ENCODE measurements around the gene MYLK.
A peak's percentile ranks its signal among the peaks of the same experiment; 100 is the strongest.
"Not testable (repeated sequence)": the region's sequence is repeated elsewhere in the genome, so short reads cannot be mapped to it uniquely, and the experiment has no call there.

The MYLK gene

GRCh38 chr3:123608263-123608937, 275.7 kb downstream of the MYLK start:
- H3K4me3 ChIP-seq (ENCODE audit: low read depth, low read length), result no peak overlapping the region
- TF ChIP-seq CTCF (IDR thresholded peaks at IDR 0.05; ENCODE audit: control insufficient read depth, extremely low read depth, insufficient read depth), result no peak
- no peak for DNase-seq (ENCODE audit: low read depth)

- no peak for DNase-seq (ENCODE audit: low read depth)
- no peak for TF ChIP-seq CTCF (IDR thresholded peaks at IDR 0.05; ENCODE audit: control insufficient read depth, extremely low read depth, insufficient read depth)
- no peak overlapping the region for H3K4me3 ChIP-seq (ENCODE audit: low read depth, low read length)
These were observed 277.6 kb downstream of the MYLK start for GRCh38 chr3:123606527-123606926.

- no peak for DNase-seq (ENCODE audit: low read depth)
- H3K4me3 ChIP-seq (ENCODE audit: low read depth, low read length), result no peak overlapping the region
- no peak for TF ChIP-seq CTCF (IDR thresholded peaks at IDR 0.05; ENCODE audit: control insufficient read depth, extremely low read depth, insufficient read depth)
These were observed 278.3 kb downstream of the MYLK start for GRCh38 chr3:123605789-123606234.

- DNase-seq (ENCODE audit: low read depth); H3K4me3 ChIP-seq (ENCODE audit: low read depth, low read length): not testable (repeated sequence)
These were observed 281.0 kb downstream of the MYLK start for GRCh38 chr3:123603153-123603552.

GRCh38 chr3:123602325-123602724, 281.8 kb downstream of the MYLK start:
- TF ChIP-seq CTCF (IDR thresholded peaks at IDR 0.05; ENCODE audit: control insufficient read depth, extremely low read depth, insufficient read depth), result no peak
- DNase-seq (ENCODE audit: low read depth), result peak; percentile 96
- no peak overlapping the region for H3K4me3 ChIP-seq (ENCODE audit: low read depth, low read length)

- not testable (repeated sequence) for DNase-seq (ENCODE audit: low read depth); H3K4me3 ChIP-seq (ENCODE audit: low read depth, low read length)
These were observed 283.3 kb downstream of the MYLK start for GRCh38 chr3:123600863-123601262.

- no peak for TF ChIP-seq CTCF (IDR thresholded peaks at IDR 0.05; ENCODE audit: control insufficient read depth, extremely low read depth, insufficient read depth)
- 0 out of 2 replicates have a peak overlapping the region, but pooled peaks have one; percentile 5 for H3K4me3 ChIP-seq (ENCODE audit: low read depth, low read length)
- DNase-seq (ENCODE audit: low read depth), result peak; percentile 98
These were observed 286.6 kb downstream of the MYLK start for GRCh38 chr3:123597561-123597960.

GRCh38 chr3:123595396-123596180, 288.5 kb downstream of the MYLK start:
- DNase-seq (ENCODE audit: low read depth), result no peak
- TF ChIP-seq CTCF (IDR thresholded peaks at IDR 0.05; ENCODE audit: control insufficient read depth, extremely low read depth, insufficient read depth), result no peak

More at GRCh38 chr3:123595396-123596180, 288.5 kb downstream of the MYLK start:
- no peak overlapping the region for H3K4me3 ChIP-seq (ENCODE audit: low read depth, low read length)
